Immature natural killer cell (primary cell): ENCODE measurements around the gene INTS11. TPM values are rescaled to one million over a fixed set of nuclear protein-coding genes. Genes with fewer than 3 reads are reported as not detected.

Source experiments
- DNase-seq, 3 donors: peaks; one replicate each; pipeline ENCODE4 v3.0.0; 2022; ENCODE audit warnings: mixed read lengths in 1 of 3
- H3K27ac Mint-ChIP-seq, 6 donors: one replicate each; pipeline ENCODE4 v1.8.0; 2020; ENCODE audit warnings: mixed read lengths in 6 of 6, mild to moderate bottlenecking in 5 of 6, inconsistent platforms in 4 of 6, moderate library complexity in 3 of 6
- H3K27me3 Mint-ChIP-seq, 3 donors: one replicate each; pipeline ENCODE4 v1.8.0; 2020 to 2021; ENCODE audit warnings: low read depth in 3 of 3, mild to moderate bottlenecking in 3 of 3, mixed read lengths in 3 of 3, moderate library complexity in 3 of 3, inconsistent platforms in 1 of 3
- H3K36me3 Mint-ChIP-seq, 3 donors: one replicate each; pipeline ENCODE4 v1.8.0; 2020; ENCODE audit warnings: mixed read lengths in 3 of 3, inconsistent platforms in 2 of 3, mild to moderate bottlenecking in 2 of 3
- H3K4me1 Mint-ChIP-seq, 2 donors: one replicate each; pipeline ENCODE4 v1.8.0; 2020; ENCODE audit warnings: inconsistent platforms in 2 of 2, mild to moderate bottlenecking in 2 of 2, mixed read lengths in 2 of 2, moderate library complexity in 1 of 2
- H3K4me3 Mint-ChIP-seq, 5 donors: one replicate each; pipeline ENCODE4 v1.8.0; 2020; ENCODE audit warnings: mild to moderate bottlenecking in 5 of 5, mixed read lengths in 5 of 5, inconsistent platforms in 3 of 5, moderate library complexity in 3 of 5
- H3K9me3 Mint-ChIP-seq, 6 donors: one replicate each; pipeline ENCODE4 v1.8.0; 2020; ENCODE audit warnings: mild to moderate bottlenecking in 6 of 6, mixed read lengths in 6 of 6, inconsistent platforms in 4 of 6, moderate library complexity in 3 of 6
- polyA plus RNA-seq, 3 donors: library from polyadenylated mRNA; unstranded; fragments of 300-500 nt; fragmentation: Illumina TruSeq; gene quantifications; one replicate each; pipeline ENCODE4 v1.2.3, GENCODE V29; 2021

Gene INTS11
- polyA plus RNA-seq, 3 donors from 2014 or later: 62.1 to 68.8 (median 67.5) TPM

GRCh38 chr1:1314678-1315335, 9.7 kb downstream of the INTS11 start:
- Mint-ChIP-seq H3K4me3 (no peak overlapping the region), H3K27ac (peak overlapping the region in 1 of 6 donors; percentile 35), H3K36me3 (peaks cover 0 to 4% (median 0%) of the 10 kb centered on the region in 3 donors), H3K4me1 (peaks cover 2 to 6% of the 10 kb centered on the region in 2 donors), H3K9me3 (no peaks in the 10 kb centered on the region), H3K27me3 (peaks cover 0 to 3% (median 0%) of the 10 kb centered on the region in 3 donors)
- no peak for DNase-seq

DNA sequence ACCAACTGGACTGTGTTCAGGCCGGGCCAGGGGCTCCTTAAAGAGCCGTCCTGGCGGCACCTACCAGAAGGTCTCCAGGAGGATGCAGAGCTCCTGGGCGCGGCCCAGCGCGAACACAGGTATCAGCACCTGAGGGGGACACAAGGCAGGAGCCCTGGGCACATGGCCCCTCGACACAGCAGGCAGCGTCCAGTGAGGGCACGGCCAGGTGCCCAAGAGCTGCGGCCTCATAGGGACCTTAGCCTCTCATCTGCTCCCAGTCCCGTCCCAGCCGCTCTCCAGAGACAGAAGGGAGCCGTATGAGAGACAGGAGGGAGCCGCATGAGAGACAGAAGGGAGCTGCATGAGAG, 10.2 kb downstream of the INTS11 start:
- H3K36me3 Mint-ChIP-seq: peaks cover 0 to 4% (median 0%) of the 10 kb centered on the region in 3 donors
- no peak overlapping the region for H3K27ac Mint-ChIP-seq
- peaks cover 0 to 3% (median 2%) of the 10 kb centered on the region in 3 donors for H3K27me3 Mint-ChIP-seq

GRCh38 chr1:1313500-1314236, 10.8 kb downstream of the INTS11 start:
- Mint-ChIP-seq H3K9me3 (no peaks in the 10 kb centered on the region), H3K27me3 (peaks cover 0 to 3% (median 3%) of the 10 kb centered on the region in 3 donors), H3K27ac (no peak overlapping the region), H3K36me3 (peaks cover 0 to 4% (median 0%) of the 10 kb centered on the region in 3 donors), H3K4me3 (no peak overlapping the region), H3K4me1 (no peaks in the 10 kb centered on the region)
- DNase-seq: no peak

More for the DNA sequence above, 10.2 kb downstream of the INTS11 start:
- Mint-ChIP-seq H3K4me3 (no peak overlapping the region), H3K4me1 (peaks cover under 1 to 1% of the 10 kb centered on the region in 2 donors), H3K9me3 (no peaks in the 10 kb centered on the region)
- no peak for DNase-seq

GRCh38 chr1:1312450-1313314, 11.8 kb downstream of the INTS11 start:
- H3K4me3 Mint-ChIP-seq: no peak overlapping the region
- peaks cover 0 to 4% (median 0%) of the 10 kb centered on the region in 3 donors for H3K36me3 Mint-ChIP-seq
- H3K27me3 Mint-ChIP-seq: peaks cover 2 to 7% (median 5%) of the 10 kb centered on the region in 3 donors
- H3K27ac Mint-ChIP-seq: no peak overlapping the region
- DNase-seq: no peak
- H3K9me3 Mint-ChIP-seq: no peaks in the 10 kb centered on the region
- no peaks in the 10 kb centered on the region for H3K4me1 Mint-ChIP-seq

DNA sequence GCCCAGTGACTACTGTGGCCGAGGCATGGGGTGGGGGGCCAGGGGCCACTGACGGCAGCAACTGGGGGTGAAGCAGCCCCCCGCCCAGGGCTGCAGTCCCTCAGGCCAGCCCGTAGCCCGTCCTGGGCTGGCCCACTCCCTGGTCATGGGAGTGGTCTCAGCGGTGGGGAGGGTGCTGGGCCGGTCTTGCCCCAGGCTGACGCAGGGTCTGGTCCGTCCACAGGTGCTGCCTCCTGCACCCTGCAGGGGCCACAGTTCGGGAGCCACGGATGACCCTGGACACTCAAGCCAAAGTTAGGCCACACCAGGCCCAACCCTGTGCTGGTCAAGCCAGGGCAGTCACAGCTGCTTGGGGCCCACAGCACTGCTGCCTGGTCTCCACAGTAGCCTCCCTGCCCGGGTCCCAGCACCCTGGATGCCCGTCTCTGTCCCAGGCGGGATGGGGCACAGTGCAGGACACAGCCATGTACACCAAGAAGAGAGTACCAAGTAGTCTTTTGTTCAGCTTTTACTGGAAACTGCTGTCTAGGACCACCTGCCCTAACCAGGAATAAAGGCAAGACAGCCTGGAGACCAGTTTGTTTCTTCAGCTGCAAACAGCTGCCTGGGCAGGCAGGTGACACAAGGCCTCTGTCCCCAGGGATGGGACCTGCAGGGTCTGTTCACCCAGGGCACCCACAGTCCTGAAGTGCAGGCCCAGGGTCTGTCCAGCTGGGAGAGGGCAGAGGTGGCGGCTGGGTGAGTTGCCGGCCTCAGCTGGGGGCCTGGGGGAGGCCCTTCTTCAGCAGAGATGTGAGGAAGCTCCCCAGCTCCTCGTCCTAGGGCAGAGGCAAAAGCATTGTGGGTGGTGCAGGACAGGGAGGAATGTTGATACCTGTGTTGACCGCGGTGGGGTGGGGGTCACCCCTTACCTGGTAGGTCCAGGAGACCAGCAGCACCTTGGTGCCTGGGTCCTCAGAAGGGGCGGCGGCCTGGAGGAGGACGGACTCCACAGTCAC, 13.1 kb downstream of the INTS11 start:
- H3K9me3 Mint-ChIP-seq: no peaks in the 10 kb centered on the region
- H3K4me1 Mint-ChIP-seq: peaks cover 8% of the 10 kb centered on the region in 2 donors
- DNase-seq: no peak
- H3K27me3 Mint-ChIP-seq: peaks cover 5 to 10% (median 10%) of the 10 kb centered on the region in 3 donors
- H3K4me3 Mint-ChIP-seq: no peak overlapping the region
- H3K27ac Mint-ChIP-seq: no peak overlapping the region
- no peaks in the 10 kb centered on the region for H3K36me3 Mint-ChIP-seq

DNA sequence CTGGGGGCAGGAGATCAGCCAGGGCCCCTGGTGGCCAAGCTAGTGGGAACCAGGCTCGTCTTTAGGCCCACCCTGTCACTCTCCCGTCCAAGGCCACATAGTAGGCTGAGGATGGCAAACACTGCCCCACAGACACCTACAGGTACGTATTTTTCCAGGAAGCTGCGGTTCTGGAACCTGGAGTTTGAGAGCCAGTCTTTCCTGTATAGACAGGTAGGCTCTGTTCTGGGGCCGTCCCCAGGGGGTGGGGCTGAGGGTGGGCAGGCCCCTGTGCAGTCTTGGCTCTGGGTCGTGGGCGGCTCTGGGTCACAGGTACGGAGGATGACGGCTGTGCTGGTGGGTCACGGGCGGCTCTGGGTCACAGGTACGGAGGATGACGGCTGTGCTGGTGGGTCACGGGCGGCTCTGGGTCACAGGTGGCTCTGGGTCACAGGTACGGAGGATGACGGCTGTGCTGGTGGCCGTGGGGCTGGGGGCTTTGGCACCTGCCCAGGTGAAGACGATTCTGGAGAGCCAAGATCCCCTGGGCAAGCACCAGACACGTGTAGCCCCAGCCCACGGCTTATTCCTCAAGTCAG, 13.9 kb downstream of the INTS11 start:
- Mint-ChIP-seq H3K27me3 (peaks cover 5 to 11% (median 10%) of the 10 kb centered on the region in 3 donors), H3K9me3 (no peaks in the 10 kb centered on the region), H3K27ac (peak overlapping the region in 1 of 6 donors; percentile 64), H3K4me3 (peak overlapping the region in 4 of 5 donors; percentile 5 to 65 (median 40)), H3K4me1 (peaks cover 15% of the 10 kb centered on the region in 2 donors), H3K36me3 (no peaks in the 10 kb centered on the region)
- DNase-seq: no peak

- Mint-ChIP-seq H3K27ac (no peak overlapping the region), H3K9me3 (no peaks in the 10 kb centered on the region), H3K4me1 (peaks cover 15 to 17% of the 10 kb centered on the region in 2 donors), H3K27me3 (peaks cover 5 to 11% (median 10%) of the 10 kb centered on the region in 3 donors), H3K4me3 (peak overlapping the region in 2 of 5 donors; percentile 39 to 65), H3K36me3 (no peaks in the 10 kb centered on the region)
- no peak for DNase-seq
Observed at GRCh38 chr1:1310109-1310385, 14.4 kb downstream of the INTS11 start.

DNA sequence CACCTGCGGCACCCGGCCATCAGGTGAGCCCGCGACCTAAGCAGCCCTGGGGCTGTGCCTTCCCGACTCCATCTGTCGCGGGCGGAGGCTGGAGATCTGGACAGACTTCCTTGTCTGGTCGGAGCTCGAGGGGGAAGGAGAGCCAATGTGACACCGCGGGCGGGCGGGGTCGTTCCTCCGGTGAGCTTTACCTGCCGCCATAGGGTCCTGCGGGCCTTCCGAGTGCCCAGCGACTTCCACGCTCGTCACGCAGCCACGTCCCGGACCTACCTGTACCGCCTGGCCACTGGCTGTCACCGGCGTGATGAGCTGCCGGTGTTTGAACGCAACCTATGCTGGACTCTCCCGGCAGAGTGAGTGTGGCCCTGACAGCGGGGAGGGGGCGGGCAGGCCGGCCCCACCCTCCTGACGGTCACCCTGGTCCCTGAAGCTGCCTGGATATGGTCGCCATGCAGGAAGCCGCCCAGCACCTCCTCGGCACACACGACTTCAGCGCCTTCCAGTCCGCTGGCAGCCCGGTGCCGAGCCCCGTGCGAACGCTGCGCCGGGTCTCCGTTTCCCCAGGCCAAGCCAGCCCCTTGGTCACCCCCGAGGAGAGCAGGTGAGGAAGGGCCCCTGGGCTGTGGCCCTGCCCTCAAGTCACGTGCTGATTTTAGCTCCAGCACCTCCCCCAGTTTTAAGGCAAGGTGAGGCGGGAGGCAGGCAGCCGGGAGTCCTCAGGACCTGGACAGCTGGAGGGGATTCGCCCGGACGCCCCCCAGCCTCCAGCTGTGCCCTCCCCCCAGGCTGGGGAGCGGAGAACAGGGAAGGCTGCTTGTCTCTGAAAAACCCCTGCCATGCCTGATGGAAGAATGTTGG, 15.0 kb downstream of the INTS11 start:
- Mint-ChIP-seq H3K36me3 (no peaks in the 10 kb centered on the region), H3K27ac (peak overlapping the region in 2 of 6 donors; percentile 35 to 55), H3K4me1 (peaks cover 15 to 18% of the 10 kb centered on the region in 2 donors), H3K4me3 (peak overlapping the region; percentile 30 to 65 (median 64)), H3K27me3 (peaks cover 5 to 11% (median 10%) of the 10 kb centered on the region in 3 donors), H3K9me3 (no peaks in the 10 kb centered on the region)
- no peak for DNase-seq

DNA sequence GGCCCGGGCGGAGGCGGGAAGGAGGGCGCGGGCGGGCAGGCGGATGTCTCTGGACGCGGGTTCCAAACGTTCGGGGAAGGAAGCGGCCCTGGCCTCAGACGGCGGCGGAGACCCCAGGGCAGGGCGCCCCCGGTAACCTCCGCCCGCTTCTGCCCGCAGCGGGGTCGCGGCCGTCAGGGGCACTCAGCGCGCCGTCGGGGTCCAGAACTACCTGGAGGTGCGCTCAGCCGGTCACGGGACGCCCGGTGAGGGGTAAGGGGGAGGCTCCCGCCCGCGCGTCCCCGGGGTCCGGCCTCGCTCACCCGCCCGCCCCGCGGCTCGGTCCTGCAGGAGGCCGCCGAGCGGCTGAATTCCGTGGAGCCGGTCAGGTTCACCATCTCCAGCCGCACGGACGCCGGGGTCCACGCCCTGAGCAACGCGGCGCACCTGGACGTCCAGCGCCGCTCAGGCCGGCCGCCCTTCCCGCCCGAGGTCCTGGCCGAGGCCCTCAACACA, 15.7 kb downstream of the INTS11 start:
- Mint-ChIP-seq H3K27ac (peak overlapping the region in 5 of 6 donors; percentile 62 to 89 (median 84)), H3K36me3 (no peaks in the 10 kb centered on the region), H3K4me3 (peak overlapping the region; percentile 76 to 89 (median 81)), H3K4me1 (peaks cover 15 to 18% of the 10 kb centered on the region in 2 donors), H3K9me3 (no peaks in the 10 kb centered on the region), H3K27me3 (peaks cover 5 to 11% (median 10%) of the 10 kb centered on the region in 3 donors)
- DNase-seq: no peak

- no peaks in the 10 kb centered on the region for H3K36me3 Mint-ChIP-seq
- peak; percentile 91 to 94 (median 93) for DNase-seq
- H3K4me3 Mint-ChIP-seq: peak within 1 kb of the TSS; percentile 80 to 89 (median 82)
- H3K27me3 Mint-ChIP-seq: peaks cover 5 to 11% (median 10%) of the 10 kb centered on the region in 3 donors
- peak within 1 kb of the TSS; percentile 62 to 89 (median 82) for H3K27ac Mint-ChIP-seq
- peaks cover 15 to 18% of the 10 kb centered on the region in 2 donors for H3K4me1 Mint-ChIP-seq
- no peaks in the 10 kb centered on the region for H3K9me3 Mint-ChIP-seq
Observed at GRCh38 chr1:1307923-1308755, 16.3 kb downstream of the INTS11 start, which contains the start of the genes ACAP3 and PUSL1. TSS of gene ACAP3 (minus strand) at chr1:1307930. CDS start at chr1:1307815, 115 bp downstream. TSS of gene PUSL1 (plus strand) at chr1:1308597. CDS start at chr1:1308644, 47 bp downstream.
